ENCODE results near the gene MBD1. TPM values are rescaled to one million over a fixed set of nuclear protein-coding genes. Genes with fewer than 3 reads are reported as not detected.

MBD1 gene
- total RNA-seq, 1 experiment from 2014 or later, result 70.8 TPM

DNA sequence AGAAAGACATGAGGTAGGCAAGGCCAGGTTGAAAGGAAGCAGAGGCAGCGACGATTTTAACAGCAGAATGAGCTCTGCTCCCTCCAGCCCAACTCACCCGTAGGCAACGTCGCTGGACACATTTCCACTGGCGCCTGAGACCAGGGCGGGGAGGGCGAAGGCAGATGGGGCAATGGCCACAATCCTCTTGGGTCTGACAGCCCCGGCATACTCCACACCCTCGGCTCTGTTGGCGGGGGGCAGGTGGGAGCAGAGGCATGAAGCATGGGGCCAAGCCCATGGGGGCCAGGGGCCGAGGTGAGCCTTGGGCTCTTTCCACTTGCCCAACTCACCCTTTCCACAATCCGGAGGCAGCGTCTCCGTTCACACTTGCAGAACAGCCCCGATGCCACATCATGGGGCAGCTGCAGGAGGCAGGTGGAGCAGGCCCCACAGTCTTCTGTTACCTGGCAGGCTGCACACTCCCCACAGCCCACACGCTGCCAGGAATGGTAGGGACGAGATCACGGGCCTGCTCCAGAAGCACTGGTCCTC, 5.8 kb downstream of the MBD1 start:
- Histone ChIP-seq H3K36me3 (ENCODE audit: insufficient read depth, low read length, poor library complexity, severe bottlenecking) (peaks cover 68% of the 10 kb centered on the region), H3K27me3 (replicated peaks; ENCODE audit: insufficient read depth, low read depth, low read length, poor library complexity) (no peaks in the 10 kb centered on the region), H3K9me3 (ENCODE audit: low read depth, low read length, poor library complexity, severe bottlenecking) (no peaks in the 10 kb centered on the region), H3K4me1 (ENCODE audit: insufficient read depth, low read length, poor library complexity, severe bottlenecking) (peaks cover 7% of the 10 kb centered on the region), H3K4me3 (ENCODE audit: low read depth, low read length, poor library complexity, severe bottlenecking) (no peak overlapping the region), H3K27ac (ENCODE audit: low read depth, low read length, poor library complexity, severe bottlenecking) (no peak overlapping the region)
- intact Hi-C loops (cut with micrococcal nuclease; ENCODE audit: unreplicated experiment), result no loop called here
- no TSS peak for BruUV-seq (replicated peaks)
- ChIA-PET POLR2A (ENCODE audit: low non-redundant PET) (no interaction called here), CTCF (no interaction called here)
- DNase-seq (ENCODE audit: low spot score), result no peak
- no peak for TF ChIP-seq EZH2 (IDR thresholded peaks at IDR 0.05; ENCODE audit: borderline replicate concordance, low read depth, low read length, poor library complexity, severe bottlenecking)
- TF ChIP-seq, protein P1, sequence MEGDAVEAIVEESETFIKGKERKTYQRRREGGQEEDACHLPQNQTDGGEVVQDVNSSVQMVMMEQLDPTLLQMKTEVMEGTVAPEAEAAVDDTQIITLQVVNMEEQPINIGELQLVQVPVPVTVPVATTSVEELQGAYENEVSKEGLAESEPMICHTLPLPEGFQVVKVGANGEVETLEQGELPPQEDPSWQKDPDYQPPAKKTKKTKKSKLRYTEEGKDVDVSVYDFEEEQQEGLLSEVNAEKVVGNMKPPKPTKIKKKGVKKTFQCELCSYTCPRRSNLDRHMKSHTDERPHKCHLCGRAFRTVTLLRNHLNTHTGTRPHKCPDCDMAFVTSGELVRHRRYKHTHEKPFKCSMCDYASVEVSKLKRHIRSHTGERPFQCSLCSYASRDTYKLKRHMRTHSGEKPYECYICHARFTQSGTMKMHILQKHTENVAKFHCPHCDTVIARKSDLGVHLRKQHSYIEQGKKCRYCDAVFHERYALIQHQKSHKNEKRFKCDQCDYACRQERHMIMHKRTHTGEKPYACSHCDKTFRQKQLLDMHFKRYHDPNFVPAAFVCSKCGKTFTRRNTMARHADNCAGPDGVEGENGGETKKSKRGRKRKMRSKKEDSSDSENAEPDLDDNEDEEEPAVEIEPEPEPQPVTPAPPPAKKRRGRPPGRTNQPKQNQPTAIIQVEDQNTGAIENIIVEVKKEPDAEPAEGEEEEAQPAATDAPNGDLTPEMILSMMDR (conservative IDR thresholded peaks at IDR 0.05; ENCODE audit: low read depth, low read length), result no peak

DNA sequence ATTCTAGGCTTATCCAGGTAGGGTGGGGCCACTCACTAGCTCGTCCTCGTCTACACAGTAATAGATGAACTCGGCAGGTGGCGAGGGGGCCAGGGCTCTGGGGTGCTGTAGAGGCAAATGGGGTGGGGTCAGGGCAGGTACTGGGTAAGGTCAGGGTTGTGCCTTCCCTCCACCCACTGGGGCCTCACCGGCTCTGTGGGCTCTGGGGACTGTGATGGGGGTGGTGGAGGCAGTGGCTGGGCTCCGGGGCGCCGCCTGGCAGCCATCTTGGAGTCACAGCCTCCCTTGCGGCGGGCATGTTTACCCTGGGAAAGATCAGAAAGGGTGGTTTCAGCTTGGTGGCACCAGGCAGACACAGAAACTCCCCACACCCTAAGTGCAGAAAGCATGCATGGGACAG, 6.4 kb downstream of the MBD1 start:
- no TSS peak for BruUV-seq (replicated peaks)
- Histone ChIP-seq H3K36me3 (ENCODE audit: insufficient read depth, low read length, poor library complexity, severe bottlenecking) (peaks cover 68% of the 10 kb centered on the region), H3K4me3 (ENCODE audit: low read depth, low read length, poor library complexity, severe bottlenecking) (no peak overlapping the region), H3K27me3 (replicated peaks; ENCODE audit: insufficient read depth, low read depth, low read length, poor library complexity) (no peaks in the 10 kb centered on the region), H3K9me3 (ENCODE audit: low read depth, low read length, poor library complexity, severe bottlenecking) (no peaks in the 10 kb centered on the region), H3K4me1 (ENCODE audit: insufficient read depth, low read length, poor library complexity, severe bottlenecking) (peaks cover under 1% of the 10 kb centered on the region), H3K27ac (ENCODE audit: low read depth, low read length, poor library complexity, severe bottlenecking) (no peak overlapping the region)
- DNase-seq (ENCODE audit: low spot score), result no peak
- intact Hi-C loops (cut with micrococcal nuclease; ENCODE audit: unreplicated experiment), result no loop called here
- ChIA-PET POLR2A (ENCODE audit: low non-redundant PET) (no interaction called here), CTCF (no interaction called here)
- TF ChIP-seq EZH2 (IDR thresholded peaks at IDR 0.05; ENCODE audit: borderline replicate concordance, low read depth, low read length, poor library complexity, severe bottlenecking), result no peak
- TF ChIP-seq, protein P1 (conservative IDR thresholded peaks at IDR 0.05; ENCODE audit: low read depth, low read length), result no peak

DNA sequence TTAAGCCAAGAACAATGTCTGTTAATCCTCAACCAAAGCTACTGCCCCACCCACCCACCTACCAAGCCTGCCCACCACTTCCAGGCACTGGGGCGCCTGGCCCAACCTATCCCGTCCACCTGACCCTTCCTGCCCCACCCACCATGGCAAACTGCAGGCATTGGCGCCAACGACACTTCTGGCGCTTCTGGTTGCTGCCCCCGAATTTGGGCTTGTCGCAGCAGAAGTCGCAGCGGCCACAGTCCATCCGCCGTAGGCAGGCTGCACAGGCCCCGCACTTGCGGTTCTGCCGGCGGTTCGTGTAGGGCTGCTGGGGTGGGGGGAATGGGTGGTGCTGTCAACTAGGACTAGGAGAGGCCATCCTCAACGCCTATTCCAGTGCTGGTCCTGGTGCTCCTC, 7.3 kb downstream of the MBD1 start:
- TF ChIP-seq, protein P1 (conservative IDR thresholded peaks at IDR 0.05; ENCODE audit: low read depth, low read length), result no peak
- no peak for TF ChIP-seq EZH2 (IDR thresholded peaks at IDR 0.05; ENCODE audit: borderline replicate concordance, low read depth, low read length, poor library complexity, severe bottlenecking)
- no peak overlapping the region for H3K4me3 ChIP-seq (ENCODE audit: low read depth, low read length, poor library complexity, severe bottlenecking)
- no peaks in the 10 kb centered on the region for H3K4me1 ChIP-seq (ENCODE audit: insufficient read depth, low read length, poor library complexity, severe bottlenecking)
- POLR2A ChIA-PET (ENCODE audit: low non-redundant PET), result no interaction called here
- H3K27ac ChIP-seq (ENCODE audit: low read depth, low read length, poor library complexity, severe bottlenecking), result no peak overlapping the region
- peaks cover 64% of the 10 kb centered on the region for H3K36me3 ChIP-seq (ENCODE audit: insufficient read depth, low read length, poor library complexity, severe bottlenecking)
- intact Hi-C loops (cut with micrococcal nuclease; ENCODE audit: unreplicated experiment), result no loop called here
- H3K27me3 ChIP-seq (replicated peaks; ENCODE audit: insufficient read depth, low read depth, low read length, poor library complexity), result no peaks in the 10 kb centered on the region
- no peaks in the 10 kb centered on the region for H3K9me3 ChIP-seq (ENCODE audit: low read depth, low read length, poor library complexity, severe bottlenecking)
- DNase-seq (ENCODE audit: low spot score), result no peak
- BruUV-seq (replicated peaks), result no TSS peak
- CTCF ChIA-PET, result no interaction called here

Data from A673 (cell line).